Lower lobe of right lung (tissue), 2 donors: Measurements from ENCODE around the gene SOX6. TPM values are rescaled to one million over a fixed set of nuclear protein-coding genes. Genes with fewer than 3 reads are reported as not detected.
A peak's percentile ranks its signal among the peaks of the same experiment; 100 is the strongest.

ENCODE experiments used
- ATAC-seq, 2 donors: fragments of 200-7000 bp; cut with Tn5 transposase; one replicate each; pipeline ENCODE4 v1.9.1; 2020 to 2022; ENCODE audit warnings: mild to moderate bottlenecking in 2 of 2, moderate library complexity in 2 of 2
- DNase-seq: peaks from one replicate; pipeline ENCODE4 v3.0.0-alpha.2; 2020
- H3K27ac ChIP-seq: fragments of 200-600 bp; one replicate; pipeline ENCODE4 v1.8.0; 2022
- H3K27me3 ChIP-seq: fragments of 200-600 bp; one replicate; pipeline ENCODE4 v1.8.0; 2022; ENCODE audit warnings: low read depth
- H3K36me3 ChIP-seq: fragments of 200-600 bp; one replicate; pipeline ENCODE4 v1.8.0; 2022; ENCODE audit warnings: mild to moderate bottlenecking
- H3K4me1 ChIP-seq: fragments of 200-600 bp; one replicate; pipeline ENCODE4 v1.8.0; 2022
- H3K4me3 ChIP-seq: fragments of 200-600 bp; one replicate; pipeline ENCODE4 v1.8.0; 2022; ENCODE audit warnings: mild to moderate bottlenecking
- H3K9me3 ChIP-seq: fragments of 200-600 bp; one replicate; pipeline ENCODE4 v1.8.0; 2022
- intact Hi-C: fragments of 100-400 bp; cut with DNase I; formaldehyde crosslinking; loops from one replicate; pipeline ENCODE4 v1.11.0; 2022
- total RNA-seq: library from RNA; stranded (reverse); fragmentation: NEBNext Ultra II Directional; extraction: Animal tissue kit (Norgen Biotek cat#: 25700); gene quantifications from one replicate; pipeline ENCODE4 v1.2.1, GENCODE V29; 2021
- TF ChIP-seq, protein P1 (sequence below): fragments of 200-600 bp; IDR thresholded peaks from one replicate; pipeline ENCODE4 v1.8.0; 2022; ENCODE audit warnings: antibody characterized with exemption, mild to moderate bottlenecking
- donor health status: DM: no; HTN: yes; CAD: no; lungs with severe emphysema.

SOX6 gene
- total RNA-seq, 1 donor from 2014 or later: 4.8 TPM

DNA sequence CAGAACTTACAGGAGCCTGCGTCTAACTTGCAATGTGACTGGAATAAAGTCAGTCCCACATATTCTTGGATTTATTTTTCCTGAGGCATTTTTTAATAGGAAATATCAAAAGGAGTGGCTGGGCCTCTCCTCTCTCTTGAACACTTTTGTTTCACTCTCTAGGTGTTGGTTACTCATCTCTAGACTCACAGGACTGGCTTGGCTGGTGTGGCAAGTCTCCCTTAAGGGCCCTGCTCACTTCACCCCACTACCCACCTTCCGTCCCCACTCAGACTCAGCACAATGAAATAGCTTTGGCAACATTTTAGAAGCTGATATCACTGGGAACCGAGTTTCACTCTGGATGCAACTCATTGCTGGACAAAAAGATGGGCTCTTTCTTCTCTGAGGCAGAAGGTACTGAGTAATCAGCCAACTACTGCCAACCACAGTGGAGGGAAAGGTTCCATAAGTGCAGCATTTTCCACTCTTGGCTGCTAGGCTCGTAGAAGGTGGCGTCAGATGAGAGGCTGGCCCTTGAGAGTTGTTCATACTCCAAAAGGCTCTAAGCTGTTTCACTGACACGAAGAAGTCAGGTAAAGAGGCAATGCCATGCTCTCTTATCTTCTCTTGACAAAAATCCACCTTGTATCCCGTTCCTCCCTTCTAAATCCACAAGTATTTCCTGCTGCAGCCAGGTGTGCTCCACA lies 390.6 kb downstream of the SOX6 start:
- intact Hi-C loops: no loop called here
- TF ChIP-seq, protein P1, sequence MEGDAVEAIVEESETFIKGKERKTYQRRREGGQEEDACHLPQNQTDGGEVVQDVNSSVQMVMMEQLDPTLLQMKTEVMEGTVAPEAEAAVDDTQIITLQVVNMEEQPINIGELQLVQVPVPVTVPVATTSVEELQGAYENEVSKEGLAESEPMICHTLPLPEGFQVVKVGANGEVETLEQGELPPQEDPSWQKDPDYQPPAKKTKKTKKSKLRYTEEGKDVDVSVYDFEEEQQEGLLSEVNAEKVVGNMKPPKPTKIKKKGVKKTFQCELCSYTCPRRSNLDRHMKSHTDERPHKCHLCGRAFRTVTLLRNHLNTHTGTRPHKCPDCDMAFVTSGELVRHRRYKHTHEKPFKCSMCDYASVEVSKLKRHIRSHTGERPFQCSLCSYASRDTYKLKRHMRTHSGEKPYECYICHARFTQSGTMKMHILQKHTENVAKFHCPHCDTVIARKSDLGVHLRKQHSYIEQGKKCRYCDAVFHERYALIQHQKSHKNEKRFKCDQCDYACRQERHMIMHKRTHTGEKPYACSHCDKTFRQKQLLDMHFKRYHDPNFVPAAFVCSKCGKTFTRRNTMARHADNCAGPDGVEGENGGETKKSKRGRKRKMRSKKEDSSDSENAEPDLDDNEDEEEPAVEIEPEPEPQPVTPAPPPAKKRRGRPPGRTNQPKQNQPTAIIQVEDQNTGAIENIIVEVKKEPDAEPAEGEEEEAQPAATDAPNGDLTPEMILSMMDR: no peak
- DNase-seq (peak; percentile 64), ATAC-seq (peak; percentile 78 to 84)
- peaks cover 33% of the 10 kb centered on the region for H3K4me1 ChIP-seq
- no peaks in the 10 kb centered on the region for H3K9me3 ChIP-seq
- no peaks in the 10 kb centered on the region for H3K27me3 ChIP-seq
- H3K36me3 ChIP-seq: no peaks in the 10 kb centered on the region
- peak overlapping the region; percentile 47 for H3K27ac ChIP-seq
- H3K4me3 ChIP-seq: no peak overlapping the region

DNA sequence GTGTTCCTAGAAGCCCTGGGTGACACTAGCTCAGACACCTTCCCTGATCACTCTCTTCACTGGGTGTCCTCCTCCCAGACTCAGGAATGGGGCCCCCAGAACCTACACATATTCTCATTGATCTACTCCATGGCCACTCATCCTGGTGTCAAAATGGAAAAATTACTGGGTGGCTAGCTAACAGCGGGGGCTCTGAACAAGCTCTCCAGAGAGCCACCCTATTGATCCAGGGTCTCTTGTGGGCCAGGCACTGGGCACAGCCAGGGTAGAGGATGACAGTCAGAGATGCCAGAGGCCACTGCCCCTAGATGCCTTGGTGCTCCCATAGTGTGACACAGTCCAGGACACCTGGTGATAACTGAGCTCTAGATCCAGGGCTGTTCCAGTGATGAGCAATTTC lies 393.1 kb downstream of the SOX6 start:
- H3K27ac ChIP-seq: no peak overlapping the region
- no peak overlapping the region for H3K4me3 ChIP-seq
- H3K27me3 ChIP-seq: no peaks in the 10 kb centered on the region
- ATAC-seq: no peak
- intact Hi-C loops: no loop called here
- no peaks in the 10 kb centered on the region for H3K36me3 ChIP-seq
- TF ChIP-seq, protein P1: no peak
- no peak for DNase-seq
- no peaks in the 10 kb centered on the region for H3K9me3 ChIP-seq
- peaks cover 14% of the 10 kb centered on the region for H3K4me1 ChIP-seq

DNA sequence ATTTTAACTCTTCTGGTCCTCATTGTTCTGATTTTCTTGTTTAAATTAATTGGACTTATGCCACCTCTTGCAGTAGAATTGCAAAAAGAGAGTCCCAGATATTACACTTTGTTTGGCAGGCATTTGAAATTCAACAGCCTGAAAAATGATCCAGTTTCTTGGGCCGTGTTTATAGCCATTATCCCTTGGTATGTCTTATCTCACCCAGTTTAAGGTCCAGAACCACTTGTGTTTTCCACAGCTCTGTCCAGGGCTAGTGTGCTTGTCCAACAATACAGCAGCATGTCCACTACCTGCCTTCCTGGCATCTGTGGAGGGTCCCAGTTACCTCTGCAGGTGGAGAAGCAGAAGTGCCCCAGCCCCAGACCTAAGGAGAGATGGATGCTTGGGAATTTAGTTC lies 397.4 kb downstream of the SOX6 start:
- Histone ChIP-seq H3K9me3 (peaks cover 3% of the 10 kb centered on the region), H3K4me3 (no peak overlapping the region), H3K27ac (no peak overlapping the region), H3K36me3 (no peaks in the 10 kb centered on the region), H3K27me3 (no peaks in the 10 kb centered on the region), H3K4me1 (no peaks in the 10 kb centered on the region)
- DNase-seq (no peak), ATAC-seq (no peak)
- intact Hi-C loops: no loop called here
- TF ChIP-seq, protein P1: no peak

DNA sequence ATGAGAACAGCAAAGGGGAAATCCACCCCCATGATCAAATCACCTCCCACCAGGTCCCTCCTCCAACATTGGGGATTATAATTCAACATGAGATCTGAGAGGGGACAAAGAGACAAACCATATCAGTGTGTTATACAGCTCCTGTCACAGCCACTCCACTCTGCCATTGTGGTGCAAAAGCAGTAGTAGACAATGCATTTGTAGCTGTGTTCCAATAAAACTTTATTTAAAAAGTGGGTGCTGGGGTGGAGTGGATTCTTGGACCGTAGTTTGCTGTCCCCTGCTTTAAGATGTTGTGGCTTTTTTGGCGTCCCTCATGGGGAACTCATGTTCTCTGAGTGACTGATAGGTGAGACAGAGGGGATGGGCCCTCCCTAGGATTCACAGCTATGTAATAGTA lies 399.1 kb downstream of the SOX6 start:
- TF ChIP-seq, protein P1: no peak
- Histone ChIP-seq H3K4me3 (no peak overlapping the region), H3K4me1 (no peaks in the 10 kb centered on the region), H3K27ac (no peak overlapping the region), H3K9me3 (peaks cover 3% of the 10 kb centered on the region), H3K36me3 (no peaks in the 10 kb centered on the region), H3K27me3 (no peaks in the 10 kb centered on the region)
- ATAC-seq (no peak), DNase-seq (no peak)
- intact Hi-C loops: no loop called here

DNA sequence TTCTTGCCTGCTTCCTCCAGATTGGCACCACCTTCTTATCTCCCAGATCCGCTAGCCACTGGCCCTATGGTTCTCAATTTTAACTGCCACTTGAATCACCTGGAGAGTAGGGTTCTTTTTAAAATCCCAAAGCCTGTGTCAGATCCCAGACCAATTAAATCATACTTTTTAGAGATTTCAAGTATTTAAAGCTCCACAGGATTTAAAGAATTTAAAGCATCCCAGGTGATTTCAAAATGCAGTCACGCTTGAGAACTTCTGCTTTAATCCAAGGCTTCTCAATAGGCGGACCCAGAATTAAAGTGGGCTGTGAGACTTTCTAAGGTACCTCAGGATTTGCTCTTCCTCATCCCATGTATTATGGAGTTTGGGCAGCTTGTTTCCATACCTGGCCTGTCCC lies 400.0 kb downstream of the SOX6 start:
- Histone ChIP-seq H3K4me1 (no peaks in the 10 kb centered on the region), H3K27me3 (no peaks in the 10 kb centered on the region), H3K27ac (no peak overlapping the region), H3K36me3 (no peaks in the 10 kb centered on the region), H3K4me3 (no peak overlapping the region), H3K9me3 (peaks cover 3% of the 10 kb centered on the region)
- TF ChIP-seq, protein P1: no peak
- DNase-seq (no peak), ATAC-seq (no peak)
- intact Hi-C loops: no loop called here
